BLaER1 treated with 17β-estradiol and CSF1 and Interleukin-3, amounts not matched to agents 10 nM and 100 nM (cell line): Measurements from ENCODE around the gene GDF11.
A peak's percentile ranks its signal among the peaks of the same experiment; 100 is the strongest.

Source experiments
- H3K27ac ChIP-seq, 11 experiments: shearing (Covaris generic); formaldehyde crosslinking; 2 replicates each; pipeline ENCODE4 v1.8.1; 2022
- H3K27me3 ChIP-seq, 11 experiments: shearing (Covaris generic); formaldehyde crosslinking; 2 replicates each; pipeline ENCODE4 v1.8.1; 2022
- H3K36me3 ChIP-seq, 11 experiments: shearing (Covaris generic); formaldehyde crosslinking; 2 replicates each; pipeline ENCODE4 v1.8.1; 2022
- H3K4me1 ChIP-seq, 10 experiments: shearing (Covaris generic); formaldehyde crosslinking; 2 replicates each; pipeline ENCODE4 v1.8.1; 2022
- H3K4me2 ChIP-seq, 11 experiments: shearing (Covaris generic); formaldehyde crosslinking; 2 replicates each; pipeline ENCODE4 v1.8.1; 2022
- H3K4me3 ChIP-seq, 10 experiments: shearing (Covaris generic); formaldehyde crosslinking; 2 replicates each; pipeline ENCODE4 v1.8.1; 2022
- H3K9ac ChIP-seq, 11 experiments: shearing (Covaris generic); formaldehyde crosslinking; 2 replicates each; pipeline ENCODE4 v1.8.1; 2022
- H3K9me3 ChIP-seq, 11 experiments: shearing (Covaris generic); formaldehyde crosslinking; replicated peaks in 1 of 11; 2 replicates each; pipeline ENCODE4 v1.8.1; 2022
- H4K20me1 ChIP-seq, 11 experiments: shearing (Covaris generic); formaldehyde crosslinking; 2 replicates each; pipeline ENCODE4 v1.8.1; 2022
- Cebpa-rat ChIP-seq, 11 experiments: shearing (Covaris generic); IDR thresholded peaks; 2 replicates each; pipeline ENCODE4 v1.8.1; 2022

GDF11 gene

DNA sequence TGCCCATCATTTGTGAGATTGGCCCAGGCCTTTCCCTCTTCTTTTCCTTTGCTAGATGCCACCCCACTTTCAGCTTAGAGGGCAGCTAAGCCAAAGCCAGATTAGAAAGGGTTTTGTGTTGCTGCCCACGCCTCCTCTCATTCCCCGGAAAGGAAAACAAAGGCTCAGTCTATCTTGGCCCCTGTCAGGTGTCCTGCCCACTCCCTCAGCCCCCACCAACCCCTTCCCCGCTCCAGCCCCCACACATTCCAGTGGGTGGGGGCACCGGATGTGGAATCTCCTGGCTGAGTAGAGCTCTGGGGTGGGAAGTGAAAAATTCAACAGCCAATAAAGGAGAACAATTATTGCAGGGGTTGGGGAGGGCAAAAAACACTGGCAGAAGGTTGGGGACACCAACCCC lies 24.9 kb upstream of the GDF11 start:
- no peaks in the 10 kb centered on the region for H3K27me3 ChIP-seq
- peaks cover 0 to 27% (median 17%) of the 10 kb centered on the region in 11 experiments; a peak in 16 of 22 replicates for H3K36me3 ChIP-seq
- TF ChIP-seq Cebpa-rat (IDR thresholded peaks at IDR 0.05) = no peak
- H3K27ac ChIP-seq = peak overlapping the region in 8 of 11 experiments; percentile 3 to 94 (median 90); a peak in 12 of 22 replicates
- peaks cover 46 to 76% (median 75%) of the 10 kb centered on the region in 10 experiments for H3K4me1 ChIP-seq
- H3K9me3 ChIP-seq = no peaks in the 10 kb centered on the region
- H3K4me2 ChIP-seq = peak overlapping the region; percentile 81 to 98 (median 94)
- peaks cover 0 to 55% (median 0%) of the 10 kb centered on the region in 11 experiments; a peak in 6 of 22 replicates for H4K20me1 ChIP-seq
- H3K9ac ChIP-seq = peak overlapping the region in 8 of 11 experiments; percentile 27 to 91 (median 88); a peak in 7 of 22 replicates
- H3K4me3 ChIP-seq = peak overlapping the region in 4 of 10 experiments; percentile 79 to 86 (median 84); a peak in 6 of 20 replicates

DNA sequence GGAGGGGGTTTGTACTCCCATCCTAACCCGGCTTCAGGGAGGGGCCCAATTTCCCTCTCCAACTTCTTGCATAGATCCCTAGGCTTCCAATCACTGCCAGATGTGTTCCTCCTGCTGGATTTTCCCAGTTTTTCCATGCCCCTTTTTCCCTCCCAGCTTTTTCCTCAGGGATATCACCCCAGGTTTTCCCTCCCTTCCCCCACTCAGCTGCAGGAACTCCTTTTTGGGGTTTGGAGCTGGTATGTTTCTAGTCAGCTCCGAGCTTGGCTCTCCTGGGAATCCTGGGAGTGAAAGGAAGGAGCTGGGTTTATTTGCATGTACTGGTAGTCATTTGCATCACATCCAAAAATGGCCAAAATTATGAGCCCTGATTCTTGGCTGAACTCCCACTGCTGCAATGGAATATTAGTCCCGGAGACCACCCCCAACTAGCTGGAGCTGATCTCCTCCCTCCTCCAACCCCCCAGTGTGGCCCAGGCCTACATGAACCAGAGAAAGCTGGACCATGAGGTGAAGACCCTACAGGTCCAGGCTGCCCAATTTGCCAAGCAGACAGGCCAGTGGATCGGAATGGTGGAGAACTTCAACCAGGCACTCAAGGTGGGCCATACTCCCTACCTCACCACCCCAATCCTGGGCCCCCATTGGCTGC lies 24.2 kb upstream of the GDF11 start:
- Histone ChIP-seq H4K20me1 (peaks cover 0 to 63% (median 2%) of the 10 kb centered on the region in 11 experiments; a peak in 14 of 22 replicates), H3K9ac (peak overlapping the region in 3 of 11 experiments; percentile 15 to 63 (median 55); a peak in 3 of 22 replicates), H3K27ac (peak overlapping the region in 5 of 11 experiments; percentile 3 to 94 (median 88); a peak in 6 of 22 replicates), H3K4me3 (no peak overlapping the region), H3K9me3 (no peaks in the 10 kb centered on the region), H3K27me3 (no peaks in the 10 kb centered on the region), H3K4me2 (peak overlapping the region; percentile 81 to 98 (median 94)), H3K36me3 (peaks cover 2 to 34% (median 20%) of the 10 kb centered on the region in 11 experiments; a peak in 19 of 22 replicates), H3K4me1 (peaks cover 53 to 83% (median 82%) of the 10 kb centered on the region in 10 experiments)
- no peak for TF ChIP-seq Cebpa-rat (IDR thresholded peaks at IDR 0.05)

DNA sequence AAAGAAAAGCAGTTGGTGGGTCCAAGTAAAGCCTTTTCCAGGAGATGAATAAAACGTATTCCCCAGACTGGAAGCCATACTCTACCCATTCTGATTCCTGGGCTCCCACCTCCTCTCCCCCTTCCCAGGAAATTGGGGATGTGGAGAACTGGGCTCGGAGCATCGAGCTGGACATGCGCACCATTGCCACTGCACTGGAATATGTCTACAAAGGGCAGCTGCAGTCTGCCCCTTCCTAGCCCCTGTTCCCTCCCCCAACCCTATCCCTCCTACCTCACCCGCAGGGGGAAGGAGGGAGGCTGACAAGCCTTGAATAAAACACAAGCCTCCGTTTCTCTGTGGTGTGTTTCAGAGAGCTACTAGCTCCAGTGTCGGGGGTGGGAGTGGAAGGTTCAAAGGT lies 23.6 kb upstream of the GDF11 start:
- H3K4me1 ChIP-seq = peaks cover 60 to 89% (median 88%) of the 10 kb centered on the region in 10 experiments
- H3K27ac ChIP-seq = peak overlapping the region in 6 of 11 experiments; percentile 45 to 94 (median 82); a peak in 10 of 22 replicates
- H3K9ac ChIP-seq = peak overlapping the region in 3 of 11 experiments; percentile 55 to 64 (median 63); a peak in 3 of 22 replicates
- peaks cover 8 to 40% (median 26%) of the 10 kb centered on the region in 11 experiments; a peak in 20 of 22 replicates for H3K36me3 ChIP-seq
- no peaks in the 10 kb centered on the region for H3K27me3 ChIP-seq
- no peak overlapping the region for H3K4me3 ChIP-seq
- H3K4me2 ChIP-seq = peak overlapping the region; percentile 12 to 98 (median 94); a peak in 18 of 22 replicates
- TF ChIP-seq Cebpa-rat (IDR thresholded peaks at IDR 0.05) = no peak
- peaks cover 0 to 69% (median 9%) of the 10 kb centered on the region in 11 experiments; a peak in 14 of 22 replicates for H4K20me1 ChIP-seq
- no peaks in the 10 kb centered on the region for H3K9me3 ChIP-seq

DNA sequence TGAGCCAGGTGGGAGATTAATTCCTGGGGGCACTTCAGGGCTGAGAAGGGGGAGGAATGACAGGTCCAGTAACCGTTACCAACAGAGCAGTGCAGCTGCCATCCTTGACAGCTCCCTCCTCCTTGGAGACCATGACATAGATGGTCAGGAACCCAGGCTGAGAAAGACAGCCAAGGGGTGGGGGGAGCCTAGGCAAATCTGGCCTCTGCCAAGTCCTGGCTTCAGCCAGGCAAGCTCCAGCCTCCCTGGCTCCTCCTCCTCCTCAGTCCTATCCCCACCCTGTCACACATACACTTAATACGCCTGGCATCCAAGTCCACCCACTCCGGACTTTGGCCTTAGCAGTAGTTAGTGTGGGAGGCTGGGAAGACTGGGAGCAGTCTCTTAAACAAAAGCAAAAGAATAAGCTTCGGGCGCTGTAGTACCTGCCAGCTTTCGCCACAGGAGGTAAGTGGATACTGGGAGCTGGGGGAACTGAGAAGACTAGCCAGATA lies 22.8 kb upstream of the GDF11 start, which contains the start of gene RDH5:
Gene RDH5, plus strand, starts transcription at position 323 of the 494 bp plus-strand sequence. CDS start 792 bp downstream, outside the sequence.
- peak within 1 kb of the TSS in 9 of 11 experiments; percentile 11 to 64 (median 48); a peak in 17 of 22 replicates for H3K9ac ChIP-seq
- no peaks in the 10 kb centered on the region for H3K27me3 ChIP-seq
- peaks cover 13 to 48% (median 34%) of the 10 kb centered on the region in 11 experiments; a peak in 20 of 22 replicates for H3K36me3 ChIP-seq
- TF ChIP-seq Cebpa-rat (IDR thresholded peaks at IDR 0.05) = no peak
- no peaks in the 10 kb centered on the region for H3K9me3 ChIP-seq
- H4K20me1 ChIP-seq = peaks cover 4 to 76% (median 14%) of the 10 kb centered on the region in 11 experiments
- peak within 1 kb of the TSS in 8 of 11 experiments; percentile 41 to 94 (median 69); a peak in 17 of 22 replicates for H3K27ac ChIP-seq
- H3K4me2 ChIP-seq = peak within 1 kb of the TSS; percentile 12 to 98 (median 94); a peak in 21 of 22 replicates
- H3K4me1 ChIP-seq = peaks cover 67 to 94% (median 93%) of the 10 kb centered on the region in 10 experiments
- H3K4me3 ChIP-seq = no peak within 1 kb of the TSS

DNA sequence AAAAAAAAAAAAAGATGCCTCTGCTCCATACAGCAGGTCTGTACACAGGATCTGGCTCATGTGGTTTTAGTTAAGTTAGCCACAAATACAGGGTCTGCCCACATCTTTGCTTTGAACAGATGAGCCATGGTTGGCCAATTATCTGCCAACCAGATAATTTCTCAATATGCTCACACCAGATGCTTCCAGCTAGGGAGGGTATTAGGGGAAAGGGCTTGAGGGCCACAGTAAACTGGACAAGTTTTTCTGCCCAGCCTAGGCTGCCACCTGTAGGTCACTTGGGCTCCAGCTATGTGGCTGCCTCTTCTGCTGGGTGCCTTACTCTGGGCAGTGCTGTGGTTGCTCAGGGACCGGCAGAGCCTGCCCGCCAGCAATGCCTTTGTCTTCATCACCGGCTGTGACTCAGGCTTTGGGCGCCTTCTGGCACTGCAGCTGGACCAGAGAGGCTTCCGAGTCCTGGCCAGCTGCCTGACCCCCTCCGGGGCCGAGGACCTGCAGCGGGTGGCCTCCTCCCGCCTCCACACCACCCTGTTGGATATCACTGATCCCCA lies 22.0 kb upstream of the GDF11 start:
- no peaks in the 10 kb centered on the region for H3K9me3 ChIP-seq
- peaks cover 69 to 93% (median 90%) of the 10 kb centered on the region in 10 experiments for H3K4me1 ChIP-seq
- peak overlapping the region in 8 of 11 experiments; percentile 41 to 94 (median 69); a peak in 15 of 22 replicates for H3K27ac ChIP-seq
- peak overlapping the region in 10 of 11 experiments; percentile 8 to 98 (median 94); a peak in 18 of 22 replicates for H3K4me2 ChIP-seq
- H3K9ac ChIP-seq = peak overlapping the region in 8 of 11 experiments; percentile 0 to 64 (median 49); a peak in 12 of 22 replicates
- peaks cover 10 to 85% (median 22%) of the 10 kb centered on the region in 11 experiments for H4K20me1 ChIP-seq
- H3K4me3 ChIP-seq = no peak overlapping the region
- no peaks in the 10 kb centered on the region for H3K27me3 ChIP-seq
- peaks cover 20 to 56% (median 42%) of the 10 kb centered on the region in 11 experiments for H3K36me3 ChIP-seq
- peak in 3 of 11 experiments; percentile 26 to 53 (median 33); a peak in 2 of 22 replicates for TF ChIP-seq Cebpa-rat (IDR thresholded peaks at IDR 0.05)

DNA sequence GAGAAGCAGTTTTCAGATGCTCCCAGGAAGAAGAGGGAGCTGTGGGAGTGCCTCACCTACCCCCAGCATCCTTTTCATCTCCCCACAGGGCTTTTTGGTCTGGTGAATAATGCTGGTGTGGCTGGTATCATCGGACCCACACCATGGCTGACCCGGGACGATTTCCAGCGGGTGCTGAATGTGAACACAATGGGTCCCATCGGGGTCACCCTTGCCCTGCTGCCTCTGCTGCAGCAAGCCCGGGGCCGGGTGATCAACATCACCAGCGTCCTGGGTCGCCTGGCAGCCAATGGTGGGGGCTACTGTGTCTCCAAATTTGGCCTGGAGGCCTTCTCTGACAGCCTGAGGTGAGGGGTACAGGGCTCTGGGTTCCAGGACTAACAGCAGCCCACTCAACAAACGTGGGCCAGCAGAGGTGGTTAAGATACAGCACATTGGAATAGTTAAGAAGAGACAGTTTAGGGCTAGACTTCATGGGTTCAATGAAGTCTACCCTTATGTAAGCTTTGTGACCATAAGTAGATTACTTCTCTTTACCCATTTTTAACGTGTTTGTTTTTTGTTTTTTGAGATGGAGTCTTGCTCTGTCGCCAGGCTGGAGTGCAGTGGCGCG lies 21.2 kb upstream of the GDF11 start:
- peak overlapping the region in 8 of 11 experiments; percentile 39 to 94 (median 68); a peak in 14 of 22 replicates for H3K27ac ChIP-seq
- peaks cover 13 to 91% (median 29%) of the 10 kb centered on the region in 11 experiments for H4K20me1 ChIP-seq
- no peaks in the 10 kb centered on the region for H3K9me3 ChIP-seq
- TF ChIP-seq Cebpa-rat (IDR thresholded peaks at IDR 0.05) = no peak
- no peak overlapping the region for H3K4me3 ChIP-seq
- no peaks in the 10 kb centered on the region for H3K27me3 ChIP-seq
- H3K4me2 ChIP-seq = peak overlapping the region in 8 of 11 experiments; percentile 34 to 98 (median 95); a peak in 13 of 22 replicates
- H3K9ac ChIP-seq = peak overlapping the region in 8 of 11 experiments; percentile 0 to 64 (median 49); a peak in 13 of 22 replicates
- peaks cover 75 to 99% (median 94%) of the 10 kb centered on the region in 10 experiments for H3K4me1 ChIP-seq
- H3K36me3 ChIP-seq = peaks cover 28 to 64% (median 50%) of the 10 kb centered on the region in 11 experiments

GRCh38 chr12:55722948-55723347 lies 20.0 kb upstream of the GDF11 start:
- no peaks in the 10 kb centered on the region for H3K9me3 ChIP-seq
- no peak for TF ChIP-seq Cebpa-rat (IDR thresholded peaks at IDR 0.05)
- peaks cover 72 to 99% (median 92%) of the 10 kb centered on the region in 10 experiments for H3K4me1 ChIP-seq
- H3K4me3 ChIP-seq = no peak overlapping the region; a peak in 1 of 20 replicates
- peak overlapping the region in 10 of 11 experiments; percentile 14 to 64 (median 44); a peak in 18 of 22 replicates for H3K9ac ChIP-seq
- H3K27me3 ChIP-seq = no peaks in the 10 kb centered on the region
- peaks cover 35 to 73% (median 56%) of the 10 kb centered on the region in 11 experiments for H3K36me3 ChIP-seq
- H4K20me1 ChIP-seq = peaks cover 25 to 91% (median 42%) of the 10 kb centered on the region in 11 experiments
- peak overlapping the region in 8 of 11 experiments; percentile 44 to 94 (median 67); a peak in 17 of 22 replicates for H3K27ac ChIP-seq
- H3K4me2 ChIP-seq = peak overlapping the region; percentile 55 to 99 (median 81); a peak in 18 of 22 replicates
